CD4-positive, alpha-beta memory T cell (primary cell): ENCODE data around the gene HDGFL1. TPM values are rescaled to one million over a fixed set of nuclear protein-coding genes. Genes with fewer than 3 reads are reported as not detected.

Source experiments
- CTCF ChIA-PET: fragments of 350-600 bp; sonication (Branson Sonifier 250); formaldehyde crosslinking; loops from one replicate; lab custom pipeline; 2021; ENCODE audit warnings: inconsistent platforms; ENCODE audit not compliant: partially characterized antibody; lab: Charles Lee
- POLR2A ChIA-PET: fragments of 350-600 bp; sonication (Branson Sonifier 250); formaldehyde crosslinking; loops from one replicate; lab custom pipeline; 2021; ENCODE audit not compliant: partially characterized antibody; lab: Charles Lee
- DNase-seq, 5 donors: peaks; one replicate each; pipeline versions ENCODE4 v3.0.0 to v3.0.0-alpha.2; 2020 to 2022; ENCODE audit warnings: mixed read lengths in 1 of 5
- H3K27ac ChIP-seq: one replicate; pipeline ENCODE4 v1.7.0; 2013; ENCODE audit warnings: low read depth, low read length
- H3K27me3 ChIP-seq: 2 replicates; pipeline ENCODE4 v1.7.0; 2013; ENCODE audit warnings: mild to moderate bottlenecking, low read length, moderate library complexity; ENCODE audit not compliant: insufficient read depth
- H3K36me3 ChIP-seq: 2 replicates; pipeline ENCODE4 v1.7.0; 2013; ENCODE audit warnings: mild to moderate bottlenecking, low read length, moderate library complexity; ENCODE audit not compliant: insufficient read depth
- H3K4me1 ChIP-seq: 2 replicates; pipeline ENCODE4 v1.7.0; 2013; ENCODE audit warnings: mild to moderate bottlenecking, low read length, moderate library complexity; ENCODE audit not compliant: insufficient read depth
- H3K4me3 ChIP-seq, 2 donors: one replicate each; pipeline ENCODE4 v1.7.0; 2013; ENCODE audit warnings: low read length in 2 of 2, mild to moderate bottlenecking in 1 of 2
- H3K9me3 ChIP-seq, 2 donors: one replicate each; pipeline ENCODE4 v1.7.0; 2013; ENCODE audit warnings: low read length in 2 of 2, control low read depth in 1 of 2; ENCODE audit not compliant: control insufficient read depth in 1 of 2
- H3K27ac Mint-ChIP-seq, 7 donors: one replicate each; pipeline ENCODE4 v1.8.0; 2020 to 2021; ENCODE audit warnings: mixed read lengths in 7 of 7, mild to moderate bottlenecking in 6 of 7, inconsistent platforms in 3 of 7, moderate library complexity in 3 of 7
- H3K27me3 Mint-ChIP-seq, 2 donors: one replicate each; pipeline ENCODE4 v1.8.0; 2020 to 2021; ENCODE audit warnings: mixed read lengths in 2 of 2
- H3K36me3 Mint-ChIP-seq, 2 donors: one replicate each; pipeline ENCODE4 v1.8.0; 2020 to 2021; ENCODE audit warnings: mixed read lengths in 2 of 2, inconsistent platforms in 1 of 2, mild to moderate bottlenecking in 1 of 2
- H3K4me1 Mint-ChIP-seq, 4 donors: one replicate each; pipeline ENCODE4 v1.8.0; 2020 to 2021; ENCODE audit warnings: mixed read lengths in 4 of 4, mild to moderate bottlenecking in 1 of 4
- H3K4me3 Mint-ChIP-seq, 8 donors: one replicate each; pipeline ENCODE4 v1.8.0; 2020 to 2021; ENCODE audit warnings: mixed read lengths in 8 of 8, mild to moderate bottlenecking in 7 of 8, moderate library complexity in 6 of 8, inconsistent platforms in 3 of 8
- H3K9me3 Mint-ChIP-seq, 8 donors: one replicate each; pipeline ENCODE4 v1.8.0; 2020 to 2021; ENCODE audit warnings: mixed read lengths in 8 of 8, mild to moderate bottlenecking in 5 of 8, inconsistent platforms in 3 of 8, moderate library complexity in 1 of 8
- intact Hi-C: fragments of 100-400 bp; cut with micrococcal nuclease; formaldehyde crosslinking; loops from one replicate; pipeline ENCODE4 v1.15.1; 2023
- polyA plus RNA-seq, 2 donors: library from polyadenylated mRNA; unstranded; fragments of 300-500 nt; fragmentation: Illumina TruSeq; gene quantifications; one replicate each; pipeline ENCODE4 v1.2.3, GENCODE V29; 2021
- total RNA-seq, 2 experiments: library from RNA; stranded (reverse); gene quantifications; one replicate each; pipeline ENCODE4 v1.2.3, GENCODE V29; 2021

The HDGFL1 gene
- total and polyA plus RNA-seq, 4 experiments from 2014 or later: not detected

DNA sequence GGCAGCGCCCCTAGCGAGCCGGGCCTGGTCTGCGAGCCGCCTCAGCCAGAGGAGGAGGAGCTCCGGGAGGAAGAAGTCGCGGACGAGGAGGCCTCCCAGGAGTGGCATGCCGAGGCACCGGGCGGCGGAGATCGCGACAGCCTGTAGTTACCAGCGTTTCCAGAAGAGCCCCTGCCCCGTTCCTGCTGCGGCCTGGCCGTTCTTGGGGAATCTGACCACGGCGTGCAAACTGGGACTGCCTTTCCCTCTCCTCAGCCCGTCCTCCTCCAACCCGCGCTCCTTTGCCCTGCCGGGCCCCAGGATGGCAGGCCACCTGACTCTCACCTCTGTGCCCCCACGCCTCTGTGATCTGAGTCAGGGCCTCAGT, 802 bp downstream of the HDGFL1 start:
- intact Hi-C loops: no loop called here
- Mint-ChIP-seq H3K27ac (no peak overlapping the region), H3K36me3 (peaks cover 0 to 1% of the 10 kb centered on the region in 2 donors), H3K9me3 (peaks cover 0 to 20% (median 5%) of the 10 kb centered on the region in 8 donors), H3K4me3 (no peak overlapping the region), H3K4me1 (no peaks in the 10 kb centered on the region), H3K27me3 (no peaks in the 10 kb centered on the region)
- Histone ChIP-seq H3K27me3 (no peaks in the 10 kb centered on the region), H3K4me3 (no peak overlapping the region), H3K27ac (no peak overlapping the region), H3K36me3 (no peaks in the 10 kb centered on the region), H3K9me3 (no peaks in the 10 kb centered on the region), H3K4me1 (no peaks in the 10 kb centered on the region)
- DNase-seq: no peak
- ChIA-PET POLR2A (no interaction called here), CTCF (no interaction called here)

DNA sequence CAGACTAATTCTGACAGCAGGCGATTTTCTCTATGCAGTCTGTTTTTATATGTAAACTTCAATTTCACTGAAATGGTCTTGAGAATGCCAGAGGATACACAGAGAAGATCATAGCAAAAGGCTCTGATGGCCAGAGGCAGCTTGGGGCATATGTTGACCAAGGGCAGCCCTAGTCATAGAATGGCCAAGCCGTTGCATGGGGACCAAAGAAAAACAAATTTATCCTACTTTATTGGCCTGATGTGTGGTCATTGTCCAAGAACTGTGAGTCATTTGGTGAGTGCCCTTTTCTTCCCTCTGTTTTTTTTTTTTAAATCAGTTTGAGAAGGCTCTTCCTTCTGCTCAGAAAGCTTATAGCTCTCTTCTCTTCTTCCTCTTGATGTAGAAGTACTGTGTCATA, 5.8 kb downstream of the HDGFL1 start:
- intact Hi-C loops: no loop called here
- ChIA-PET CTCF (interaction anchor here (0.6 kb wide), 1 partner anchor 64 kb away, joined by 3 read pairs; no protein-coding TSS in a partner anchor), POLR2A (no interaction called here)
- no peaks in the 10 kb centered on the region for H3K4me1 ChIP-seq
- Mint-ChIP-seq H3K4me1 (no peaks in the 10 kb centered on the region), H3K4me3 (no peak overlapping the region), H3K27me3 (no peaks in the 10 kb centered on the region), H3K9me3 (peaks cover 0 to 9% (median 4%) of the 10 kb centered on the region in 8 donors), H3K27ac (no peak overlapping the region), H3K36me3 (peaks cover 0 to 1% of the 10 kb centered on the region in 2 donors)
- no peaks in the 10 kb centered on the region for H3K9me3 ChIP-seq
- no peak overlapping the region for H3K27ac ChIP-seq
- no peak for DNase-seq
- no peak overlapping the region for H3K4me3 ChIP-seq
- H3K27me3 ChIP-seq: no peaks in the 10 kb centered on the region
- no peaks in the 10 kb centered on the region for H3K36me3 ChIP-seq

DNA sequence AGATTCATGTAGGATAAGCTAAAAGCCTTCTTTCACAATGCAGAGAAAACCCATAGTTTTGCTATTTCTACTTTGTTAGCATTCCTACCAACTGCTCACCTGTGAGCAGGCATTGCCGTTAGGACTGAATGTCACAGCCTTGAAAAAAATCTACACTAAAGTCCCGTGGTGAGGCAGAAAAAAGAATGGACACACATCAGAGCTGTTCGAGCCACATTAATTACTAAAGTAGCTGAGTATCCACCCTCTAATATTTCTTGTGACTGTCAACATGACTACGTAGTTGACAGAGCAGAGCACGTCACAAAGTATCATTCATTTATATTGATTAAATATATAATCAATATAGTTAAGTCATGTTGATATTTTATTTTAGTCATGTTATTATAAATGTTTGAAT, 10.1 kb downstream of the HDGFL1 start:
- ChIA-PET CTCF (no interaction called here), POLR2A (no interaction called here)
- intact Hi-C loops: no loop called here
- H3K27me3 Mint-ChIP-seq: no peaks in the 10 kb centered on the region
- no peak overlapping the region for H3K27ac Mint-ChIP-seq
- H3K36me3 ChIP-seq: no peaks in the 10 kb centered on the region
- no peak for DNase-seq
- H3K36me3 Mint-ChIP-seq: no peaks in the 10 kb centered on the region
- peaks cover 0 to 3% (median 0%) of the 10 kb centered on the region in 8 donors for H3K9me3 Mint-ChIP-seq
- H3K4me1 ChIP-seq: no peaks in the 10 kb centered on the region
- H3K4me3 ChIP-seq: no peak overlapping the region
- no peak overlapping the region for H3K27ac ChIP-seq
- no peaks in the 10 kb centered on the region for H3K4me1 Mint-ChIP-seq
- no peaks in the 10 kb centered on the region for H3K27me3 ChIP-seq
- no peaks in the 10 kb centered on the region for H3K9me3 ChIP-seq
- H3K4me3 Mint-ChIP-seq: no peak overlapping the region

DNA sequence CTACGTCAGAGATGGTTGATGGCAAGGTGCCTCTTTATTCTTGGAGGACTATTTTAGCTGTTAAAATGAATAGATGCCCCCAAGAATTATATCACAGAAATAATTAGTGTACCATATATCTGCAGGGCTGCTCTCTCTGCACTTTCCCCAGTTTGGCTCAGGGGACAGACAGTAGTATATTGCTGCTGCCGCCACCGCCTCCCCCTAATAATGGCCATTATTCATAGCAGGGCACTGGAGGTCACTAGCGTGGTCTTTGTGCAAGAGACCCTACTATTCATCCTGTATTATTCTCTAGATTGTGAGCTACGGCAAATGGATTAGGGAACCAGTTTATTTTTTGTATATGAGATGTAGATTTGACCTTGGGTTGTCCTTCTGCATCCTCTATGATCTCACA, 11.0 kb downstream of the HDGFL1 start:
- peaks cover 0 to 3% (median 0%) of the 10 kb centered on the region in 8 donors for H3K9me3 Mint-ChIP-seq
- intact Hi-C loops: no loop called here

DNA sequence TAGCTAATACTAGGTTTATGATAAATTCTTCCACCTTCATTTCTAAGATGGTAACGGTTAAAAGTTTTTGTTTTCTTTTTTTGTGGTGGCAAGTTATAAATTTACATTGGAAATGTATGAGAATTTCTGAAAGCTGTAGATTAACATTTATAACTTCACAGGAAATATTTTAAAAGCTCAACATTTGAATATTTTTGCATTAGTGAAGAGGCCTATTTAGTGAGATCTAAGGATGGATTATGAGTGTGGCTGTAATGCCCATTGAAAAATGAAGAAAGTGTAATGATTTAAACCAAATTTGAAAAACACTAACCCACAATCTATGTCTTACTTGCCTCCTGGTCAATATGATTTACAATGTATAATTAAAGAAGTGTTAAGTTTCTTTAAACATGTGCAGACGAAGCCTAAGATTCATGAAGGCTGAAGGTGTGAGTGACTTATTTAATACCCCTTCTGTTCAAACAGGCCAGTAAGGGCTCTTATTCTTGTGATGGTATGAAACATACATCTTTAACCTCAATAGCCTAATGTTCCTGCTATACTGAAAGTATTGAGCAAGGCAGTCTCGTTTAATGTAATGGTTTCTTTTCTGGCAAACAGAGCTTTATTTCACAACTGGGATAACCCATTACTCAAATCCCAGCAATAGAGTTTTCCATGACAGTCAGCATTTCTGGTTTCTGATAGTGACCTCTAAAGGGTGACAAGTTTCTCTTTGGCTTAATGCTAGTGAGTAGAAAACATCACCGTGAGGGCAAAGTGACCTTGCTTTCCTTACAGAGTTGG, 13.2 kb downstream of the HDGFL1 start:
- CTCF ChIA-PET: no interaction called here
- H3K4me1 ChIP-seq: no peaks in the 10 kb centered on the region
- H3K4me3 Mint-ChIP-seq: no peak overlapping the region
- H3K9me3 ChIP-seq: no peaks in the 10 kb centered on the region
- intact Hi-C loops: no loop called here
- peaks cover 0 to 5% (median 0%) of the 10 kb centered on the region in 8 donors for H3K9me3 Mint-ChIP-seq
- POLR2A ChIA-PET: no interaction called here
- no peaks in the 10 kb centered on the region for H3K27me3 ChIP-seq
- no peaks in the 10 kb centered on the region for H3K36me3 ChIP-seq
- H3K27me3 Mint-ChIP-seq: no peaks in the 10 kb centered on the region
- H3K4me1 Mint-ChIP-seq: no peaks in the 10 kb centered on the region
- no peak overlapping the region for H3K27ac ChIP-seq
- no peak overlapping the region for H3K27ac Mint-ChIP-seq
- H3K4me3 ChIP-seq: no peak overlapping the region
- no peak for DNase-seq
- H3K36me3 Mint-ChIP-seq: no peaks in the 10 kb centered on the region

More for the DNA sequence above, 11.0 kb downstream of the HDGFL1 start:
- H3K36me3 ChIP-seq: no peaks in the 10 kb centered on the region
- H3K9me3 ChIP-seq: no peaks in the 10 kb centered on the region
- no peak overlapping the region for H3K4me3 ChIP-seq
- no peaks in the 10 kb centered on the region for H3K27me3 ChIP-seq
- H3K36me3 Mint-ChIP-seq: no peaks in the 10 kb centered on the region
- CTCF ChIA-PET: no interaction called here
- H3K27ac Mint-ChIP-seq: no peak overlapping the region
- DNase-seq: no peak
- no peaks in the 10 kb centered on the region for H3K4me1 ChIP-seq
- no peak overlapping the region for H3K27ac ChIP-seq
- no peaks in the 10 kb centered on the region for H3K4me1 Mint-ChIP-seq
- POLR2A ChIA-PET: no interaction called here
- H3K27me3 Mint-ChIP-seq: no peaks in the 10 kb centered on the region
- no peak overlapping the region for H3K4me3 Mint-ChIP-seq

DNA sequence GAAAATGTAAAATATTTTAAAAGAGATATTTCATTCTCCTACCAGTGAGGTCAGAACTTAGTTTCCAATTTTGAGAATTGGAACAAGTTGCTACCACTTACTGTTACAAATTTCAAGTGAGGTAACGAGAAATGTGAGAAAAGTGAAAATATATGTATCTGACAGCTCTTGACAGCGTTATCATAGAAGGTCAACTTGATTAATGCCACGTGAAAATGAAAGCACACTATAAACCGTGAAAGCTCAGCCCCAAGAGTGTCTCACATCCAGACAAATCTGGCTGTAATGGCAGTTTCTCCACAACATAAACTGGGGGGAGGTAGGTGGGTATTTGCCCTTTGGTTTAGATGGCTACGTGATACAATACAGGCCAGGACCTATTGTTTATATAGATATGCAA, 13.9 kb downstream of the HDGFL1 start:
- Histone ChIP-seq H3K4me3 (no peak overlapping the region), H3K36me3 (no peaks in the 10 kb centered on the region), H3K4me1 (no peaks in the 10 kb centered on the region), H3K27ac (no peak overlapping the region), H3K9me3 (no peaks in the 10 kb centered on the region), H3K27me3 (no peaks in the 10 kb centered on the region)
- no peak for DNase-seq
- Mint-ChIP-seq H3K9me3 (peaks cover 0 to 7% (median 0%) of the 10 kb centered on the region in 8 donors), H3K27ac (no peak overlapping the region), H3K4me1 (no peaks in the 10 kb centered on the region), H3K36me3 (no peaks in the 10 kb centered on the region), H3K4me3 (no peak overlapping the region), H3K27me3 (no peaks in the 10 kb centered on the region)
- ChIA-PET CTCF (no interaction called here), POLR2A (no interaction called here)
- intact Hi-C loops: no loop called here

DNA sequence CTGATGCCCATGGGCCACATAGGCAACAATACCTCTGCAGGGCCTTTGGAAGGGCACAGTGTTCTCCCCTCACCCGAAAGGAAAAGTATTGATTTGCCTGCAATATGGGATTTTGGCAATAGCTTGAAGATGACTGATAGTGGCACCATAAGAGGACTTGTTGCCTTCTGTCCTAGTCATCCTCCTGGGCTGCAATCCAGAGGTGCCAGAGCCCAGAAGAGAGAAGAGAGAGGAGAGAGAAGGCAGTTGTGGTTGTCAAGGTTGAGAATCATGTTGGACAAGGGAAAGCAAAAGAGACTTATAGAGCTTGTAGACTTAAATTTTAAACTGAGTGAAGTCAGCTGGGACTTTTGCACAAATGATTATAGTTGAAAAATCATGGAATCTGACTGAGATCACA, 14.6 kb downstream of the HDGFL1 start:
- no peaks in the 10 kb centered on the region for H3K36me3 ChIP-seq
- Mint-ChIP-seq H3K27ac (no peak overlapping the region), H3K36me3 (no peaks in the 10 kb centered on the region), H3K27me3 (no peaks in the 10 kb centered on the region), H3K4me3 (no peak overlapping the region), H3K9me3 (peaks cover 0 to 7% (median 0%) of the 10 kb centered on the region in 8 donors), H3K4me1 (no peaks in the 10 kb centered on the region)
- H3K4me3 ChIP-seq: no peak overlapping the region
- H3K27me3 ChIP-seq: no peaks in the 10 kb centered on the region
- H3K9me3 ChIP-seq: no peaks in the 10 kb centered on the region
- intact Hi-C loops: no loop called here
- CTCF ChIA-PET: no interaction called here
- no peaks in the 10 kb centered on the region for H3K4me1 ChIP-seq
- DNase-seq: no peak
- H3K27ac ChIP-seq: no peak overlapping the region
- POLR2A ChIA-PET: no interaction called here
